GM23338 (cell line): Measurements from ENCODE around the gene MIB2. TPM values are rescaled to one million over a fixed set of nuclear protein-coding genes. Genes with fewer than 3 reads are reported as not detected.

Source experiments
- ATAC-seq: fragments of 200-7000 bp; cut with Tn5 transposase; 3 replicates; pipeline ENCODE4 v1.9.1; 2020
- DNase-seq: peaks from one replicate; pipeline ENCODE4 v3.0.0-alpha.2; 2015; ENCODE audit warnings: low spot score
- H2AFZ ChIP-seq: fragments of 200-600 bp; sonication (generic); 2 replicates; pipeline ENCODE4 v1.8.0; 2016; ENCODE audit warnings: antibody characterized with exemption, mild to moderate bottlenecking, moderate library complexity
- H3F3A ChIP-seq: fragments of 200-600 bp; sonication (generic); replicated peaks from 2 replicates; pipeline ENCODE4 v1.8.0; 2017; ENCODE audit warnings: antibody characterized with exemption, mixed run types, low read depth
- H3K27ac ChIP-seq: fragments of 200-600 bp; sonication (generic); 2 replicates; pipeline ENCODE4 v1.6.1; 2016; ENCODE audit warnings: low read depth
- H3K27me3 ChIP-seq: fragments of 200-600 bp; sonication (generic); 2 replicates; pipeline ENCODE4 v1.8.0; 2016; ENCODE audit warnings: mild to moderate bottlenecking, mixed run types, moderate library complexity; ENCODE audit not compliant: insufficient read depth
- H3K36me3 ChIP-seq: fragments of 200-600 bp; sonication (generic); 2 replicates; pipeline ENCODE4 v1.8.0; 2016; ENCODE audit warnings: mild to moderate bottlenecking; ENCODE audit not compliant: insufficient read depth
- H3K4me1 ChIP-seq: fragments of 200-600 bp; sonication (generic); 2 replicates; pipeline ENCODE4 v1.8.0; 2016; ENCODE audit warnings: mild to moderate bottlenecking, moderate library complexity; ENCODE audit not compliant: insufficient read depth
- H3K4me2 ChIP-seq: fragments of 200-600 bp; sonication (generic); 2 replicates; pipeline ENCODE4 v1.7.1; 2017; ENCODE audit warnings: mixed run types
- H3K4me3 ChIP-seq: fragments of 200-600 bp; sonication (generic); 2 replicates; pipeline ENCODE4 v1.6.1; 2016; ENCODE audit warnings: mixed run types
- H3K79me2 ChIP-seq: fragments of 200-600 bp; sonication (generic); replicated peaks from 2 replicates; pipeline ENCODE4 v1.8.0; 2017; ENCODE audit warnings: mild to moderate bottlenecking; ENCODE audit not compliant: insufficient read depth
- H3K9me2 ChIP-seq: fragments of 200-600 bp; sonication (generic); 2 replicates; pipeline ENCODE4 v1.8.0; 2017; ENCODE audit not compliant: insufficient read depth
- H4K20me1 ChIP-seq: fragments of 200-600 bp; sonication (generic); replicated peaks from 2 replicates; pipeline ENCODE4 v1.8.0; 2017; ENCODE audit warnings: mild to moderate bottlenecking; ENCODE audit not compliant: insufficient read depth
- H3K27ac Mint-ChIP-seq: 2 replicates; pipeline ENCODE4 v1.8.0; 2020; ENCODE audit warnings: inconsistent platforms, mild to moderate bottlenecking, moderate library complexity, mixed read lengths
- H3K27me3 Mint-ChIP-seq: 3 replicates; pipeline ENCODE4 v1.8.0; 2022; ENCODE audit warnings: low read depth, mild to moderate bottlenecking, moderate library complexity, mixed read lengths, inconsistent platforms; ENCODE audit not compliant: insufficient read depth, poor library complexity
- H3K36me3 Mint-ChIP-seq: 3 replicates; pipeline ENCODE4 v1.8.0; 2021; ENCODE audit warnings: low read depth, mild to moderate bottlenecking, inconsistent platforms, moderate library complexity, mixed read lengths
- H3K4me1 Mint-ChIP-seq: 3 replicates; pipeline ENCODE4 v1.8.0; 2020; ENCODE audit warnings: mild to moderate bottlenecking, inconsistent platforms, mixed read lengths
- H3K4me3 Mint-ChIP-seq: 3 replicates; pipeline ENCODE4 v1.8.0; 2021; ENCODE audit warnings: moderate library complexity, mild to moderate bottlenecking, inconsistent platforms, mixed read lengths
- H3K9me3 Mint-ChIP-seq: 3 replicates; pipeline ENCODE4 v1.8.0; 2020; ENCODE audit warnings: moderate library complexity, mild to moderate bottlenecking, inconsistent platforms, mixed read lengths
- CREB1 ChIP-seq: fragments of 250-450 bp; sonication (Bioruptor Pico); IDR thresholded peaks from 2 replicates; pipeline ENCODE4 v1.5.0; 2020; ENCODE audit warnings: low read depth, mild to moderate bottlenecking, moderate library complexity
- CTCF ChIP-seq, 2 experiments: fragments of 200-600 bp in 1 of 2; sonication (generic) in 1 of 2; conservative IDR thresholded peaks; 2 replicates each; pipeline versions ENCODE4 v1.5.1 to v1.6.1; 2016 to 2017; ENCODE audit warnings: antibody characterized with exemption in 2 of 2, low read depth in 2 of 2, mild to moderate bottlenecking in 2 of 2, moderate library complexity in 1 of 2
- EZH2 ChIP-seq: fragments of 200-600 bp; sonication (generic); IDR thresholded peaks from one replicate; pipeline ENCODE4 v1.8.0; 2017; ENCODE audit warnings: antibody characterized with exemption, mild to moderate bottlenecking, low read depth; ENCODE audit not compliant: unreplicated experiment
- EZH2phosphoT487 ChIP-seq: fragments of 200-600 bp; sonication (generic); IDR thresholded peaks from one replicate; pipeline ENCODE4 v1.8.1; 2018; ENCODE audit warnings: antibody characterized with exemption; ENCODE audit not compliant: unreplicated experiment
- POLR2AphosphoS5 ChIP-seq: IDR thresholded peaks from 2 replicates; pipeline ENCODE4 v1.6.1; 2016; ENCODE audit warnings: antibody characterized with exemption, low read depth
- STAT1 ChIP-seq: IDR thresholded peaks from one replicate; pipeline ENCODE4 v1.6.1; 2016; ENCODE audit warnings: antibody characterized with exemption; ENCODE audit not compliant: unreplicated experiment
- ZNF114 ChIP-seq: fragments of 250-450 bp; sonication (Bioruptor Pico); IDR thresholded peaks from 2 replicates; pipeline ENCODE4 v1.5.0; 2020; ENCODE audit warnings: mild to moderate bottlenecking, moderate library complexity
- ZNF331 ChIP-seq: fragments of 250-450 bp; sonication (Bioruptor Pico); IDR thresholded peaks from 2 replicates; pipeline ENCODE4 v1.5.0; 2020; ENCODE audit warnings: low read depth, mild to moderate bottlenecking, moderate library complexity
- ZNF462 ChIP-seq: fragments of 250-450 bp; sonication (Bioruptor Pico); IDR thresholded peaks from 2 replicates; pipeline ENCODE4 v1.5.0; 2020; ENCODE audit warnings: mild to moderate bottlenecking, moderate library complexity
- polyA plus RNA-seq: library from polyadenylated mRNA; unstranded; fragments of >200 nt; fragmentation: Nextera tagmentation; extraction: Ambion mirVana; gene quantifications from 2 replicates; pipeline ENCODE4 v1.2.1, GENCODE V29; 2016
- total RNA-seq: library from RNA; depleted of rRNA; stranded (reverse); fragments of >200 nt; shearing (Covaris generic); gene quantifications from 2 replicates; pipeline ENCODE4 v1.2.3, GENCODE V29; 2014

MIB2 gene
- total and polyA plus RNA-seq, 2 experiments from 2014 or later, result 82.6 to 104 TPM

GRCh38 chr1:1598051-1598719 is 17.1 kb upstream of the MIB2 start (continued):
- TF ChIP-seq ZNF462, result no peak
- no peak for TF ChIP-seq ZNF331
- TF ChIP-seq EZH2, result no peak
- no peak for TF ChIP-seq EZH2phosphoT487
- TF ChIP-seq CTCF (conservative IDR thresholded peaks at IDR 0.05; ENCODE audit: low read depth in 2 of 2), result no peak
- TF ChIP-seq ZNF114 (CRISPR knock-in tag), result no peak

- DNase-seq (no peak), ATAC-seq (no peak; the same call in 2 of the 3 replicates)
- Histone ChIP-seq H3K36me3 (no peaks in the 10 kb centered on the region), H2AFZ (no peak overlapping the region), H3K9me2 (no peaks in the 10 kb centered on the region), H3K4me1 (no peaks in the 10 kb centered on the region; the same call in 1 of the 2 replicates), H3K79me2 (no peaks in the 10 kb centered on the region), H3K27ac (no peak overlapping the region), H3K4me2 (peak overlapping the region; percentile 74), H3K27me3 (peaks cover 34% of the 10 kb centered on the region), H4K20me1 (no peaks in the 10 kb centered on the region), H3K4me3 (peak overlapping the region; percentile 52), H3F3A (peaks cover 5% of the 10 kb centered on the region; the same call in 1 of the 2 replicates)
- Mint-ChIP-seq H3K9me3 (no peaks in the 10 kb centered on the region), H3K4me3 (peak overlapping the region; percentile 78), H3K27ac (no peak overlapping the region), H3K36me3 (no peaks in the 10 kb centered on the region), H3K27me3 (peaks cover 38% of the 10 kb centered on the region), H3K4me1 (peaks cover 11% of the 10 kb centered on the region; the same call in 2 of the 3 replicates)
- TF ChIP-seq STAT1 (no peak), ZNF114 (CRISPR knock-in tag) (no peak), EZH2 (no peak), CREB1 (CRISPR knock-in tag) (no peak), POLR2AphosphoS5 (no peak)
Measured at GRCh38 chr1:1598720-1599029, 16.6 kb upstream of the MIB2 start.
